D341Med (cell line): Measurements from ENCODE around the gene SSH3.
A peak's percentile ranks its signal among the peaks of the same experiment; 100 is the strongest.

Experiments
- DNase-seq: peaks from one replicate; pipeline ENCODE4 v3.0.0; 2012; ENCODE audit warnings: low spot score

Gene SSH3

DNA sequence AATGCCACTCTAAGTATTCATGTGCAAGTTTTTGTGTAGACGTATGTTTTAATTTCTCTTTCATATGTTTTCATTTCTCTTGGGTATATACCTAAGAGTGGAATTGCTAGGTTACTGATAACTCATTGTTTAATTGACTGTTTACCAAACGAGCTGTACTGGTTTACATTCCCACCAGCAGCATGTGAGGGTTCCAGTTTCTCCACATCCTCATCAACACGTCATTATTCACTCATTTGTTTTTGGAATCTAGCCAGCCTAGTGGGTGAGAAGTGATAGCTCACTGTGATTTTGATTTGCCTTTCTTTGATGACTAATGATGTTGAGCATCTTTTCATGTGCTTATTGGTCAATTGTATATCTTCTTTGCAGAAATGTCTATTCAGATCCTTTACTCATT is 10.2 kb upstream of the SSH3 start:
- no peak for DNase-seq

DNA sequence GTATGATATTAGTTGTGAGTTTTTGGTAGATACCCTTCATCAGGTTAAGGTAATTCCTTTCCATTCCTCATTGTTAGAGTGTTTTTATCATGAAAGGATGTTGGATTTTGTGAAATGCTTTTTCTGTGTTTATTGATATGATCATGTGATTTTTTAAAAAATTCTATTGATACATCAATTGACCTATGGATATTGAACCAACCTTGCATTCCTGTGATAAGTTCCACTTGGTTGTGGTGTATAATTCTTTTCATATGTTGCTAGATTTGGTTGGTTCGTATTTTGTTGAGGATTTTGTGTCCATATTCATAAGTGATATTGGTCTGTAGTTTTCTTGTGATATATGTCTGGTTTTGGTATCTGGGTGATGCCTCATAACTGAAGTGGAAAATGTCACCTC is 7.5 kb upstream of the SSH3 start:
- no peak for DNase-seq

DNA sequence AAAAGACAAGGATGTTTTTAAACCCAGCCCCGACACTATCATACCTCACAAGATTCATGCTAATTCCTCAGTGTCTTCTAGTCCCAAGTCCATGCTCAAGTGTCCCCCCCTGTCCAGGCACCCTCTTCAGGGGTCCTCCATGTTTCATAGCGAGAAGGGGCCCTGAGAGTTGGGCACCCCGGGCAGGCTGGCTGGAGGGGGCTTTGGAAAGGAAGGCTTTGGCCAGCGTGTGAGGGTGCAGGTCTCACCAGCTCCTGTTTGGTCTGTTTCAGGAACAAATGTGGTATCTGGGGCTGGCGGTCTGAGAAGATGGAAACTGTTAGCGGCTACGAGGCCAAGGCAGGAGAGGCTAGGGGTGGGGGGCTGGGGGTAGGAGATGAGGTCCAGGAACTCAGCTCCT is 4.5 kb upstream of the SSH3 start:
- no peak for DNase-seq

DNA sequence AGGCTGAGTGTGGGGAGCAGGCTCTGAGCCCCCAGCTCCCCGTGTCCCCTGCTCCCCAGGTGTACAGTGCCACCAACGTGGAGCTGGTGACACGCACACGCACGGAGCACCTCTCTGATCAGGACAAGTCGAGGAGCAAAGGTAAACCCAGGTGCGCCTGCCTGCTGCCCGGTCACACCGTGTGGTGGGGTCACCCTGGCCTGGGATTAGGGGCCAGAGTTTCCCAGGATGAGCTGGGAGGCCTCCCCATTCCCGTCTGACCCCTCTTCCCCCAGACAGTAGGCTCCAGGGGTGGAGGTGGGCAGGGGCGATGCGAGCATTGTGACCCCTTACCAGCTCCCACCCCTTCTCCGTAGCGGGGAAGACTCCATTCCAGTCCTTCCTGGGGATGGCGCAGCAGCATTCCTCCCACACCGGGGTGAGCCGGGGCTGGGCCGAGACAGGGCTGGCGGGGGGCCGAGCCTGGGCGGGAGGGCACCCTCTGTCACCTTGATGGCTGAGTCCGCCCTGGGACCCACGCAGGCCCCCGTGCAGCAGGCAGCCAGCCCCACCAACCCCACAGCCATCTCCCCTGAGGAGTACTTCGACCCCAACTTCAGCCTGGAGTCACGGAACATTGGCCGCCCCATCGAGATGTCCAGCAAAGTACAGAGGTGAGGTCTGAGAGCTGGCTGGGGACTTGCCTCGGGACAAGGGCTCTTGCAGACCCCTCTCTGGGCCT is 3.7 kb upstream of the SSH3 start:
- DNase-seq: no peak

DNA sequence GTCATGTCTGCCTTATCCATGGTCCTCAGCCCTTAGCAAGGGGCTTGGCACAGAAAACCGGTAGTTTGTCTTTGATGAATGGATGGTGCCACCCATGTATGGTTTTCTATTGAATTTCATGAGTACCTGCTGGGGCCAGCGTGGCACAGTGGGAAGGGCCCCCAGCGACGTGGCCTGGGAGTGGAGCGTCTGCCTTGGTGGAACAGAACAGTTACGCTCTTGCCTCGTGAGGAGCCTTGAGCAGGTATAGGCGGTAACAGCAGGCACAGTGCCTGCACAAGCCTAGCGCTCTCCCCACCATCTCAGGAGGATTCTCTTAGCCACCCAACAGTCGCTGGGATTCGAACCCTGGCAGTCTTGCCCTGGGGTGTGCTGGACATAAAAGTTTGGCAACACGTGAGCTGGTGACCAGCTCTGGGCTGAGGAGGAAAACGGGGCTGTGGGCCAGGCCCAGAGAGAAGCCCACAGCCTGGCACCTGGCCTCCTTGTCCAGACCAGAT is 3.0 kb upstream of the SSH3 start:
- no peak for DNase-seq

DNA sequence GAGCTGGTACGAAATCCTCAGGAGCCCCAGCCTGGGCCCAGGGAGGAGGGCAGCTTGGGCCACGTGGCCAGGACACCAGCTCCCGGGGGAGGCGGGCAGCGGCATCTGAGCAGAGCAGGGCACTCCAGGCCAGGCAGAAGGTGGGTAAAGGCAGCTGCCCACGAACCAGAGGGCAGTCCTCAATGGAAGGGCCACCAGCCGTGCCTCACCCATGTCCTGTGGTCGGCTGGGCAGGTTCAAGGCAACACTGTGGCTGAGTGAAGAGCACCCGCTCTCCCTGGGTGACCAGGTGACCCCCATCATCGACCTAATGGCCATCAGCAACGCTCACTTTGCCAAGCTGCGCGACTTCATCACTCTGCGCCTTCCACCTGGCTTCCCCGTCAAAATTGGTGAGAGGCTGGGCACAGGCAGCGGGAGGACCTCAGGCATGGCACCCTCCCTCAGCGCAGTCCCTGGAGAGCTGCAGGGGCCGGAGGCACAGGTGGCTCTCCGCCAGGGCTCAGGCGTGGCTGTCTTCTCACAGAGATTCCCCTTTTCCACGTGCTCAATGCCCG is 2.5 kb upstream of the SSH3 start:
- DNase-seq: peak; percentile 9

DNA sequence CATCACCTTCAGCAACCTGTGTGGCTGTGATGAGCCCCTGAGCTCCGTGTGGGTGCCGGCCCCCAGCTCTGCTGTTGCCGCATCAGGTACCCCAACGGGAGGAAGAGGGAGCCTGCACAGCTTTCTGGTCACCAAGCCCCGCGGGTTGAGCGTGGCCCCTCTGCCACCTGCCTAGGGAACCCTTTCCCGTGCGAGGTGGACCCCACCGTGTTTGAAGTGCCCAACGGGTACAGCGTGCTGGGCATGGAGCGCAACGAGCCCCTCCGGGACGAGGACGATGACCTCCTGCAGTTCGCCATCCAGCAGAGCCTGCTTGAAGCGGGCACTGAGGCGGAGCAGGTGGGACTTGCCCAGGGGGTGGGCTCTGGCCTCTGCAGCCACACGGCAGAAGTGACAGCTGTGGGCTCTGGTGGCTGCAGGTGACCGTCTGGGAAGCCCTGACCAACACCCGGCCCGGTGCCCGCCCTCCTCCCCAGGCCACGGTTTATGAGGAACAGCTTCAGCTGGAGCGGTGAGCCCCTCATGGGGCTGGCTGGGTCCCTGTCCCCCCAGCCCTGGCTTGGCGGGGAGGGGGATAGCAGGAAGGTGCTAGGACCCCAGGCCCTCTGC is 1.9 kb upstream of the SSH3 start:
- peak; percentile 18 for DNase-seq

DNA sequence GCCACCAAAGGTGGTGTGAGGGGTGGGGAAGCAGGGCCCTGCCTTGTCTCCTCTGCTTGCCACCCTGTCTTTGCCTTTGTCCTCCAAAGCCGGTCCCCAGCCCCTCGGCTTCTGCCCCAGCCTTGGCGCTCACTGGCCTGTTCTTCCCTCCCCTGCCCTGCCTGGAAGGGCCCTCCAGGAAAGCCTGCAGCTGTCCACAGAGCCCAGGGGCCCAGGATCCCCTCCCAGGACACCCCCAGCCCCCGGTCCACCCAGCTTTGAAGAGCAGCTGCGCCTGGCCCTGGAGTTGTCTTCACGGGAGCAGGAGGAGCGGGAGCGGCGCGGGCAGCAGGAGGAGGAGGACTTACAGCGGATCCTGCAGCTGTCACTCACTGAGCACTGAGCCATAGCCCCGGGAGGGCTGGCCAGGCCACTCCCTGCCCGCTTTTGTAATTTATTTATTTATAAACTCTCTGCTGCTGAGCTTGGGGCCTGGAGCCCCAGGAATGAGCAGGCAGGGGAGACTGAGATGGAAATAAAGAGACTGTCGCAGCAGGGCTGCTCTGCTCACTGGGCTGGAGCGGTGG is 1.3 kb upstream of the SSH3 start:
- DNase-seq: peak; percentile 57

DNA sequence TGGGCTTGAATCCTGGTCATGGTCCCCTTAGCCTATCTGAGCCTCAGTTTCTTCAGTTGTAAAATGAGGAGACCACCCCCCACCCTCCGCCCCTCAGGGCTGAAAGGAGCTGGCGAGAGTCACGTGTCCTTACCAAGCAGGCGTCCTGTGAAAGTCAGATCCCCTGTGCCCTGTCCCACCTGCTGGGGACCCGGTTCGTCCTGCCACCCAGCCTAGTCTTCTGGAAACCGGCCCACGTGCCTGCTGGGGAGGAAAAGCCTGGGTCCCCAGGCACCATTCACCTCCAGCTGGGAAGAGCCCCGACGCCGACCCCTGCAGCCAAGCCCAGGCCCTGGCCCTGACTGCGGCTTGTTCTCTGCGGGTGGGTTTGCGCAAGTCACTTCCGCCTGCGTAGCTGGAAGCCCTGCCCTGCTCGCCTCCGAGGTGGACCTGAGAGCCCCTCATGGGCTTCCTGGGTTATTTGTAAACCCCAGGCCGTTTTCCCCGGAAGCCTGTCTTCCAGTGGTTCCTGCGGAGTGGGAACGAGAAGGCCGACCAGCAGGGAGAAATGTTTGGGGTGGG is 679 bp upstream of the SSH3 start:
- peak; percentile 28 for DNase-seq

DNA sequence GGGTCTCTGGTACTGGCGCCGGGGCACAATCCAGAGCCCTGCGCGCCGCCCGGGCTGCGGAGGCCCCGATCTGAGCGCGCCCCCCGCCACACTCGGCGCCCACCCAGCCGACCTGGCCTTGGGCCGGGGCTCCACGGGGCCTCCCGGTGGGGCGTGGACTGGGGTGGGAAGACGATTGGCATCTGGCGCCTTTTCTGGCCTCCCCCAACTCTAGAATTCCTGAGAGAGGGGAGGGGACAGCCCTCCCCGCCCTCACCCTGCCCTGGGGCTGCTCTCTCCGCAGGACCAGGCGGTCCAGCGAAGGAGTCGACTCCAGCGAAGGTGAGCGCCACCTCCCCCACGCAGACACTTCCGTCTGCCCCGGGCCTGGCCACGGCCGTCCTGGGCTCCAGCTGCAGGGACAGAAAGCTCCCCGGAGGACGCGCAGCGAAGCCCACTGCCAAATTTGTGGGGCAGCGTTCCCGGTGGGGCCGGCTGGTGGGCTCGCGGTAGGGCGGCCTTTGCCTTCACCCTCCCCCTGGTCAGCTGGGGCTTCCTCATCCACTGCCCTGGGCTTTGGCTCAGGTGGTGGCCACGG is 593 bp downstream of the SSH3 start:
- DNase-seq: peak; percentile 39

DNA sequence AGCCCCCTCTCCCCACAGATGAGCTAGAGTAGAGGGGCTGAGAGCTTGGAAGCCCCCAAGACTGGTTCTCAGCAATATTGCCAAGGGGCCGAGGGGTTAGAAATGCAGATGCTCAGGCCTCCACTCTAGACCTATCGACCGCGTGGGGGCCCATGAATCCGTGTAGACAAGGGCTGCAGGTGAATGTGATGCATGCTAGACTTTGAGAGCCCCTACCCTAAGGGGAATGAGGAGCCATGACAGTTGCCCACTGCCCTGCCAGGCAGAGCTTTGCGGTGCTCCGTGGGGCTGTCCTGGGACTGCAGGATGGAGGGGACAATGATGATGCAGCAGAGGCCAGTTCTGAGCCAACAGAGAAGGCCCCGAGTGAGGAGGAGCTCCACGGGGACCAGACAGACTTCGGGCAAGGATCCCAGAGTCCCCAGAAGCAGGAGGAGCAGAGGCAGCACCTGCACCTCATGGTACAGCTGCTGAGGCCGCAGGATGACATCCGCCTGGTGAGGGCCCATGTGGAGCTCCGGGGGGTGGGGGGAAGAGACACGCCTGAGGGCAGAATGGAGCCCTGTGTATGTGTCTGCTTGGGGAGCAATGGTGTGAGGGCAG is 1.3 kb downstream of the SSH3 start:
- DNase-seq: peak; percentile 31

DNA sequence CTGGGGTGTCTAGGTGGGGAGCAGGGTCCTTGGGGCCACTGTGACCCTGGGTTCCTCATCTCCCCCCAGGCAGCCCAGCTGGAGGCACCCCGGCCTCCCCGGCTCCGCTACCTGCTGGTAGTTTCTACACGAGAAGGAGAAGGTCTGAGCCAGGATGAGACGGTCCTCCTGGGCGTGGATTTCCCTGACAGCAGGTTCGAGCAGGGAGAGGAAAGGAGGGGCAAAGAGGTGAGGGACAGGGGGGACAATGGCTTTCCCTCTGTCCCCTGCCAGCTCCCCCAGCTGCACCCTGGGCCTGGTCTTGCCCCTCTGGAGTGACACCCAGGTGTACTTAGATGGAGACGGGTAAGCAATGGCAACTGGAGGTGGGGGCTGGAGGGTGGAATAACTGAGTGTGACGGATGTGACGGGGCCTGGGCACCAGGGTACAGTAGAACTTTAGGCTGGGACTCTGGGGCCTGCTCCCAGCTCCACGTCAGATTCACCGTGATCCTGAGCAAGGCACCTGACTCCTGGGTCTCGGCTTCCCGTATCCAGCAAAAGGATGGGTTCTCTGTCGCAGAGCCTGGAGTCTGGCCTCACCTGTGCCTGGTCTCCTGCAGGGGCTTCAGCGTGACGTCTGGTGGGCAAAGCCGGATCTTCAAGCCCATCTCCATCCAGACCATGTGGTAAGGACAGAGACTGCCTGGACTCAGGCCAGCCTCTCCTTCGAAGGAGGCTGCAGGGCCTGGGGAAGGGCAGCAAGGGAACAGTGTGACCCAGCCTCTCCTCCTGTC is 3.6 kb downstream of the SSH3 start:
- no peak for DNase-seq

DNA sequence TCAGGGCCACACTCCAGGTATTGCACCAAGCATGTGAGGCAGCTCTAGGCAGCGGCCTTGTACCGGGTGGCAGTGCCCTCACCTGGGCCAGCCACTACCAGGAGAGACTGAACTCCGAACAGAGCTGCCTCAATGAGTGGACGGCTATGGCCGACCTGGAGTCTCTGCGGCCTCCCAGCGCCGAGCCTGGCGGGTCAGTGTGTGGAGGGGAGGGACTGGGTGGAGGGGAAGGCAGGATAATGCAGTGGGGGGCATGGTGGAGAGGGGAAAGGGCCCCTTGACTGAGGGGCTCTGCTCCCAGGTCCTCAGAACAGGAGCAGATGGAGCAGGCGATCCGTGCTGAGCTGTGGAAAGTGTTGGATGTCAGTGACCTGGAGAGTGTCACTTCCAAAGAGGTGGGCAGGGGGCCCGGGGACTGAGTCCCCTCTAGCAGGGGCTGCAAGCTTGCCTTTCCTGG is 4.2 kb downstream of the SSH3 start:
- no peak for DNase-seq

DNA sequence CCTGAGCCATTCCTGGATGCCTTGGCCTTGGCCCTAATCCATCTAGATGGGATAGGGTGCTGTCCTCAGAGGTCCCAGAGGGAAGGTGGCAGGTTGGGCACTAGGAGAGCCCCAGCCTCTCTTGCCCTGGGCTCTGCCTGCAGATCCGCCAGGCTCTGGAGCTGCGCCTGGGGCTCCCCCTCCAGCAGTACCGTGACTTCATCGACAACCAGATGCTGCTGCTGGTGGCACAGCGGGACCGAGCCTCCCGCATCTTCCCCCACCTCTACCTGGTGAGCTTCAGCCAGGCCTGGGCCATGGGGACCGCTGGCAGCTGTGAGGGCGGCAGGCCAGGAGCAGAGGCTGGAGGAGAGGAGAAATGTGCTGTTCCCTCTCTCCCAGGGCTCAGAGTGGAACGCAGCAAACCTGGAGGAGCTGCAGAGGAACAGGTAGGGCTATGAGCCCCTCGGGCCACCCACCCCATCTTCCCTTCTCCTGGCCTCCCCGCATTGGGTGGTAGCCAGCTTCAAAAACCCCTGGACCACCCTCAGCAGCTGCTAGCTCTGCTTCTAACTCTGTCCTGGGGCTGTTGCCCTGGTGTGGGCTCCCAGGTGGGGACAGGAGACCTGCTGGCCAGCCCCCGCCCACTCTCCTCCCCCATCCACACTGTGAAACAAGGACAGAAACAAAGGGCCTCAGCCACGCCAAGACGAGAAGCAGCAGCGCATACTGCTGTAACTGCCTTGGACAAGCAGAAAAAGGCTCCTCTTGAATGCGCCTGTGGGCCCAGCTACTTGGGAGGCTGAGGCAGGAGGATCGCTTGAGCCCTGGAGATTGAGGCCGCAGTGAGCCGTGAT is 4.9 kb downstream of the SSH3 start:
- no peak for DNase-seq

DNA sequence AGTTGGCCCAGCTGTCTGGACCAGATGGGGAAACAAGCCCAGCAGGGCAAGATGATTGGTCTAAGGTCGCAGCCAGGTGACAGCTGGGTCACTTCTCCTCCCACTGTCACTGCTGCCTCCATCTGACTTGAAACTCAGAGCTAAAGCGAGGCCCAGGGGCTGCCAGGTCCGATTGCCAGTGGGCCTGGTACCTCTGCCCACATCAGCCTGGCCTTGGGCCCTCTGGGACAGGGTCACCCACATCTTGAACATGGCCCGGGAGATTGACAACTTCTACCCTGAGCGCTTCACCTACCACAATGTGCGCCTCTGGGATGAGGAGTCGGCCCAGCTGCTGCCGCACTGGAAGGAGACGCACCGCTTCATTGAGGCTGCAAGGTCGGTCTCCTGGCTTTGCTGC is 5.8 kb downstream of the SSH3 start:
- no peak for DNase-seq

DNA sequence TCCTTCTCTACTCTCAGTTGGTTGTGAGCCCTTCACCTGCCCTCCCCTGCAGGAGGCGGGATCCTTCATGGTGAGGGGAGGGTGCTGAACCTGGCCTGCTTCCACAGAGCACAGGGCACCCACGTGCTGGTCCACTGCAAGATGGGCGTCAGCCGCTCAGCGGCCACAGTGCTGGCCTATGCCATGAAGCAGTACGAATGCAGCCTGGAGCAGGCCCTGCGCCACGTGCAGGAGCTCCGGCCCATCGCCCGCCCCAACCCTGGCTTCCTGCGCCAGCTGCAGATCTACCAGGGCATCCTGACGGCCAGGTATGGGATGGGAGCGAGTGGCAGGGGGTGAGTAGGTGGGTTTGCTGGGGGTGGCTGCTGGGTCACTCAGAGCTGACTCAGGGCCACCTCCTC is 6.3 kb downstream of the SSH3 start:
- DNase-seq: no peak

DNA sequence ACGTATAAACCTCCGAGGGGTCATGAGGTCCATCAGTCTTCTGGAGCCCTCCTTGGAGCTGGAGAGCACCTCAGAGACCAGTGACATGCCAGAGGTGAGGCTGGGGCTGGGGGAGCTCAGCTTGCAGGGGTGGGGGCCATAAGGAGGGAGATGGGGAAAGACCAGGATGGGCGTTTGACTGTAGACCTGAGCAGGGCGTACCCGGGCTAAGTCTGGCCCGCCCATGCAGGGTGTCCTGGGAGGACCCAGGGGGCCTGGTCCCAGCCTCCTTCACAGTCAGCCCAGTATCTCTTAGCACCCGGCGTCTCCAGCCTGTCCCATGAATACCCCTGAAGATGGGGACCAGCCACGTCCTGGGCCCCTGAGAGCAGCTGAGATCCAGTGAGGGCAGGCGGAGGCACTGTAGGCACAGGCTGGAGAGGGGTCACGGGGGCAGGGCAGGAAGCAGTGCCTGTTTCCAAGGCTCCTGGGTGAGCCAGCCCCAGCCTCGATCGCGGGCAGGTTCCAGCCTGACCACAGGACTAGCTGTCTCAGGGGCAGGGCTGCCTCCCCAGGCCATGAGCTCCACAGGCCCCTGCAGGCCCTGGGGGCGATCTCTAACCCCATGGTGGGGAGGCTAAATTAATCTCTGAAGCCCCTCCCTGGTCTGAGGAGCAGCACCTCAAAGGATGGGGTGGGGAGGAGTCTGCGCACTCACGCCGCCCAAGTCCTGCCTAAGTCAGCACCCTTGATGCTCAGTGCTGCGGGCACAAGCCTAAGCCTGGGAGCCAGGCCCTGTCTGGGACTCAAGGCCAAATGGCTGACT is 7.1 kb downstream of the SSH3 start:
- DNase-seq: no peak

DNA sequence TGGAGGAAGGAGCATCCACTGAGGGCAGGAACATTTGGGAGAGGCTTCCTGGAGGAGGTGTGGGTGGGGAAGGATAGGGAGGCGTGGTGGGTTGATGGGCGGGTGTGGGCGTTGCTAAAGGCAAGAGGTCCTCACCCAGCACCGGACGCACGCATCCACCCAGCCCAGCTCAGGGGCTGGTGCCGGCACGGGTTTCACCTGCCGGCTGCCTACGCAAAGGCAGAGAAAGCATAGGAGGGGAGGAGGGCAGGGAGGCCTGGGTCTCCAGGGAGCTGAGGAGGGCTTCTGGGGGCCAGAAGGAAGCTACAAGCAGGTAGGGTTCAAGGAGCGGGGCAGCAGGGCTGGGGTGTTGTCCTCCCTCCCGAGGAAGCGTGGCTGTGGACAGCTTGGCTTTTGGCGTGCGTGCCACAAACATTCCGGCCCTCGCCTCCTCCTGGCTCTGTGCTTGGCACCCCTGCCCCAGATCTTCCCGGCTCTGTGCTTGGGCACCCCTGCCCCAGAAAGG is 7.8 kb downstream of the SSH3 start:
- DNase-seq: no peak

DNA sequence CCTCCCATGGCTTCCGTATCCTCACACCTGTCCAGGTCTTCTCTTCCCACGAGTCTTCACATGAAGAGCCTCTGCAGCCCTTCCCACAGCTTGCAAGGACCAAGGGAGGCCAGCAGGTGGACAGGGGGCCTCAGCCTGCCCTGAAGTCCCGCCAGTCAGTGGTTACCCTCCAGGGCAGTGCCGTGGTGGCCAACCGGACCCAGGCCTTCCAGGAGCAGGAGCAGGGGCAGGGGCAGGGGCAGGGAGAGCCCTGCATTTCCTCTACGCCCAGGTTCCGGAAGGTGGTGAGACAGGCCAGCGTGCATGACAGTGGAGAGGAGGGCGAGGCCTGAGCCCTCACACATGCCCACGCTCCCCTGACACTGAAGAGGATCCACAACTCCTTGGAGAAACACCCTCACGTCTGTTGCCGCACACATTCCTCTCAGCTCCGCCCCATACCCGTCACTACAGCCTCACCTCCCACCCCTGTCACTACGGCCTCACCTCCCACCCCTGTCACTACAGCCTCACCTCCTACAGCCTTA is 8.3 kb downstream of the SSH3 start:
- DNase-seq: no peak
